HCT116 (cell line): ENCODE data around the gene TTLL5. TPM values are rescaled to one million over a fixed set of nuclear protein-coding genes. Genes with fewer than 3 reads are reported as not detected.

Experiments used
- ATAC-seq: fragments of 200-7000 bp; cut with Tn5 transposase; 2 replicates; pipeline ENCODE4 v1.9.1; 2020; ENCODE audit warnings: mild to moderate bottlenecking, moderate library complexity
- BruUV-seq: library from RNA; stranded (reverse); fragments of 400-500 nt; replicated peaks from 2 replicates; lab custom pipeline; 2021; lab: Mats Ljungman, UMichigan
- CTCF ChIA-PET: fragments of 300-600 bp; sonication (Branson Sonifier 250); formaldehyde crosslinking; loops from one replicate; lab custom pipeline; 2021; ENCODE audit warnings: antibody characterized with exemption; lab: Charles Lee
- POLR2A ChIA-PET: fragments of 300-600, 350-600 bp; sonication (Branson Sonifier 250); formaldehyde crosslinking; loops from one replicate; lab custom pipeline; 2021; ENCODE audit warnings: antibody characterized with exemption; lab: Charles Lee
- RAD21 ChIA-PET, 2 experiments: fragments of 300-600 bp; sonication (Branson Sonifier 250); formaldehyde crosslinking; loops; one replicate each; lab custom pipeline; 2023; ENCODE audit warnings: low total read pairs in 2 of 2; ENCODE audit not compliant: uncharacterized antibody in 2 of 2, unreplicated experiment in 2 of 2, low non-redundant PET in 1 of 2; lab: Charles Lee
- DNase-seq: peaks from one replicate; pipeline ENCODE4 v3.0.0-alpha.2; 2010; ENCODE audit warnings: low read depth, low spot score
- H2AFZ ChIP-seq: fragments of 200-600 bp; shearing (Covaris generic), sonication (generic); 2 replicates; pipeline ENCODE4 v1.6.1; 2017; ENCODE audit warnings: low read depth, mixed run types, mixed read lengths, antibody characterized with exemption, low read length; ENCODE audit not compliant: poor library complexity, severe bottlenecking
- H3K27ac ChIP-seq: 2 replicates; pipeline ENCODE4 v1.5.1; 2012; ENCODE audit warnings: low read depth, low read length
- H3K27me3 ChIP-seq: fragments of 200-600 bp; sonication (generic); 2 replicates; pipeline ENCODE4 v1.6.1; 2016; ENCODE audit warnings: mixed run types, low read length, mixed read lengths; ENCODE audit not compliant: insufficient read depth
- H3K36me3 ChIP-seq, 2 experiments: fragments of 200-500 bp in 1 of 2; fragments of 200-600 bp in 1 of 2; sonication (Bioruptor generic) in 1 of 2; sonication (generic) in 1 of 2; 2 replicates each; pipeline versions ENCODE4 v1.5.1 to v1.6.1; 2014 to 2016; ENCODE audit warnings: low read length in 2 of 2, inconsistent platforms in 1 of 2, mixed read lengths in 1 of 2, mixed run types in 1 of 2; ENCODE audit not compliant: insufficient read depth in 2 of 2, control insufficient read depth in 1 of 2
- H3K4me1 ChIP-seq, 2 experiments: fragments of 200-600 bp in 1 of 2; sonication (generic) in 1 of 2; 2 replicates each; pipeline versions ENCODE4 v1.5.1 to v1.6.1; 2012 to 2017; ENCODE audit warnings: low read length in 2 of 2, inconsistent platforms in 1 of 2, mild to moderate bottlenecking in 1 of 2, mixed read lengths in 1 of 2, mixed run types in 1 of 2, moderate library complexity in 1 of 2; ENCODE audit not compliant: insufficient read depth in 2 of 2, control insufficient read depth in 1 of 2
- H3K4me2 ChIP-seq: fragments of 200-600 bp; sonication (generic); 2 replicates; pipeline ENCODE4 v1.6.1; 2017; ENCODE audit warnings: mixed run types, low read length, mixed read lengths
- H3K4me3 ChIP-seq, 2 experiments: fragments of 200-600 bp in 1 of 2; sonication (generic) in 1 of 2; replicated peaks in 1 of 2; 2 replicates each; pipeline ENCODE4 v1.5.1; 2011 to 2016; ENCODE audit warnings: low read length in 2 of 2, control low read depth in 1 of 2, low read depth in 1 of 2, mild to moderate bottlenecking in 1 of 2, mixed read lengths in 1 of 2, mixed run types in 1 of 2
- H3K79me2 ChIP-seq: fragments of 200-600 bp; sonication (generic); 2 replicates; pipeline ENCODE4 v1.6.1; 2017; ENCODE audit warnings: mild to moderate bottlenecking, mixed run types, low read length, moderate library complexity, mixed read lengths; ENCODE audit not compliant: insufficient read depth
- H3K9ac ChIP-seq: fragments of 200-600 bp; sonication (generic); 2 replicates; pipeline ENCODE4 v1.6.1; 2016; ENCODE audit warnings: low read length, mixed read lengths
- H3K9me2 ChIP-seq: fragments of 200-600 bp; sonication (generic), shearing (Covaris generic); 2 replicates; pipeline ENCODE4 v1.6.1; 2017; ENCODE audit warnings: mixed run types, mild to moderate bottlenecking, moderate library complexity; ENCODE audit not compliant: insufficient read depth
- H3K9me3 ChIP-seq, 2 experiments: fragments of 200-500 bp in 1 of 2; fragments of 200-600 bp in 1 of 2; sonication (Bioruptor generic) in 1 of 2; sonication (generic) in 1 of 2; 2 replicates each; pipeline ENCODE4 v1.6.1; 2014 to 2017; ENCODE audit warnings: low read length in 2 of 2, mixed read lengths in 2 of 2, inconsistent platforms in 1 of 2, low read depth in 1 of 2, mild to moderate bottlenecking in 1 of 2, mixed run types in 1 of 2, moderate library complexity in 1 of 2; ENCODE audit not compliant: control insufficient read depth in 1 of 2, insufficient read depth in 1 of 2
- H4K20me1 ChIP-seq: fragments of 200-600 bp; sonication (generic), shearing (Covaris generic); 2 replicates; pipeline ENCODE4 v1.6.1; 2017; ENCODE audit warnings: mixed run types, mild to moderate bottlenecking, moderate library complexity; ENCODE audit not compliant: insufficient read depth
- ATF3 ChIP-seq: IDR thresholded peaks from 2 replicates; pipeline ENCODE4 v1.6.1; 2012
- REST ChIP-seq: IDR thresholded peaks from 2 replicates; pipeline ENCODE4 v1.6.1; 2012; ENCODE audit warnings: low read depth
- TCF7L2 ChIP-seq: IDR thresholded peaks from 2 replicates; pipeline ENCODE4 v1.7.0; 2011; ENCODE audit warnings: borderline replicate concordance, inconsistent platforms; ENCODE audit not compliant: insufficient read depth, insufficient read length; ENCODE audit errors: extremely low read depth
- intact Hi-C: fragments of 100-400 bp; cut with micrococcal nuclease; formaldehyde crosslinking; loops from 2 replicates; pipeline ENCODE4 v1.10.0; 2022
- total RNA-seq: library from RNA; stranded (reverse); gene quantifications from one replicate; pipeline ENCODE4 v1.2.1, GENCODE V29; 2021; ENCODE audit not compliant: unreplicated experiment

TTLL5 gene
- total RNA-seq, 1 experiment from 2014 or later, result 26.2 TPM

- Histone ChIP-seq H3K27ac (no peak overlapping the region), H2AFZ (no peak overlapping the region), H3K79me2 (no peaks in the 10 kb centered on the region), H3K36me3 (peaks cover 0 to 14% of the 10 kb centered on the region in 2 experiments; a peak in 2 of 4 replicates), H3K9me2 (no peaks in the 10 kb centered on the region), H3K4me1 (peaks cover 25 to 41% of the 10 kb centered on the region in 2 experiments), H3K27me3 (no peaks in the 10 kb centered on the region), H3K4me3 (no peak overlapping the region), H3K9ac (no peak overlapping the region), H3K4me2 (no peak overlapping the region), H3K9me3 (no peaks in the 10 kb centered on the region), H4K20me1 (no peaks in the 10 kb centered on the region)
- no peak for DNase-seq
- RAD21 ChIA-PET, result no interaction called here
- TF ChIP-seq ATF3 (no peak), REST (no peak), TCF7L2 (no peak)
- POLR2A ChIA-PET, result no interaction called here
- BruUV-seq, result no TSS peak
- ATAC-seq, result no peak
- intact Hi-C loops, result no loop called here
- CTCF ChIA-PET, result no interaction called here
These were observed 10.6 kb upstream of the TTLL5 start for GRCh38 chr14:75650253-75651058.
